ENCODE data around the gene ROBO2.

Gene ROBO2

DNA sequence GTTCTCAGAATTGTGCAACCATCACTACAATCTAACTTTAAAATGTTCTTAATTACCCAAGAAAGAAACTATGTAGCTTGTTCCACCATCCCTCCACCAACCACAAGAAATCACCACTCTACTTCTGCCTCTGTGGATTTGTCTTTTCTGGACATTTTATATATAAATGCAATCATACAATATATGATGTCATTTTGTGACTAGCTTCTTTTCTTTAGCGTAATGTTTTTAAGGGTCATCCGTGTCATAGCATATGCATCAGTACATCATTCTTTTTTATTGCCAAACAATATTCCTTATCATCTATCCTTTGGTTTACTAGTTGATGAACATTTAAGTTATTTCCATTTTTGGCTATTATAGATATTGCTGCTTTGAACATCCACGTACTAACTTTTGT lies 5.8 kb downstream of the ROBO2 start:
- no peak overlapping the region for H3K27ac ChIP-seq
- H3K4me3 ChIP-seq: no peak overlapping the region

DNA sequence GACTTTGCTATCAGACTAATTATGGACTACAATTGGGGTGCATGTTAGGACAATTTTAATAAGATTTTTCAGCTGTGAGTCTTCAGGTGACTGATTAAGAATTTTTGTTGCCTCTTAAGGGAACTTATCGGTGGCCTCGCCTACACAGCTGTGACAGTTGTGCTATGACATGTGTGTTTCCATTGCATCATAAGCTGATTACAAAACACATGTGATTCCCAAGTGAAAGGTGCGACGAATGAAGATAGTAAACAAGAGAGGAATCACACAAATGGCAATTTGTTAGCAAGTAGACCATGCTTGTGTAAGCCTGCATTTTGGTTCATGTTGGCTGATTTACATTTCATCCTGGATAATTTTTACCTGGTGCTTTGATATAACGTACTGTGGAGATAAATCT lies 8.3 kb downstream of the ROBO2 start:
- H3K27ac ChIP-seq: no peak overlapping the region
- H3K4me3 ChIP-seq: no peak overlapping the region

DNA sequence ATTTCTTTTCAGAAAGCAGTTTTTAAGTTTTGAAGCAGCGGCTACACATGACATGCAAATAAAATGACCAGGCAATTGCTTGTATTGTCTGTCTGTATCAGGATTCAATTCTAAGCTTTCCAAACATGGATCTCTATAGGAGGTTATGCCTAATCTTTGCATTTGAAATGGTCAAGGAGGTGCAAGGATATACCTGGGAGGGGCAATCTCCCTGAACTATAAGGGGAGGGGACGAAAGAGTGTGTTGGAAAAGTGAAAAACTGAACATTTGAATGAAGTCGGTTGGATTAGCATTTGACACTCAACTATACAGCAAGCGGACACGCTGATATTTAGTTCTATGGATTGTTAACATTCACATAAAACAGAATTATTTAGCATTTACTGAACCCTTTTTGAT lies 11.7 kb downstream of the ROBO2 start:
- H3K27ac ChIP-seq: no peak overlapping the region
- H3K4me3 ChIP-seq: no peak overlapping the region

DNA sequence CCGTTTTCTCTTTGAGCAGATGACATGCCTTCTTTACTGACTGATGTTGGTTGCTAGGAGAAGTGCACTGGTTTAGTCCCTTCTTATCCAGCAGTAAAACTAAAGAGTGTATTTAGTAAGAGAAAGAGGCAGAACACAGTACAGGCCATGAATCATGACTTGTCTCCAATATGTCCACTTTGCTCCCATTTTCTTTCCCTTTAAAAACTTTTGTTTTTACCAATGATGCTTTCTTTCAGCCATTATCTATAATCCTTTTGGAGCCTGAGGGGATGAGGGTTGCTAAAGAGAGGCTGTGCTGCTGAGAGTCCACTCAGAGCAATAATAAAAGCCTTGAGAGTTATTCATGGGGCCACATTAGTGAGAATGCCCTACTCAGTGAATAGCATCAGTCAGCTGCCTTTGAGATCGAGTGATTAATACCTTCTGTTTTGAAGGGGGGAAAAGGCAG lies 12.2 kb downstream of the ROBO2 start:
- Histone ChIP-seq H3K27ac (no peak overlapping the region), H3K4me3 (no peak overlapping the region)

DNA sequence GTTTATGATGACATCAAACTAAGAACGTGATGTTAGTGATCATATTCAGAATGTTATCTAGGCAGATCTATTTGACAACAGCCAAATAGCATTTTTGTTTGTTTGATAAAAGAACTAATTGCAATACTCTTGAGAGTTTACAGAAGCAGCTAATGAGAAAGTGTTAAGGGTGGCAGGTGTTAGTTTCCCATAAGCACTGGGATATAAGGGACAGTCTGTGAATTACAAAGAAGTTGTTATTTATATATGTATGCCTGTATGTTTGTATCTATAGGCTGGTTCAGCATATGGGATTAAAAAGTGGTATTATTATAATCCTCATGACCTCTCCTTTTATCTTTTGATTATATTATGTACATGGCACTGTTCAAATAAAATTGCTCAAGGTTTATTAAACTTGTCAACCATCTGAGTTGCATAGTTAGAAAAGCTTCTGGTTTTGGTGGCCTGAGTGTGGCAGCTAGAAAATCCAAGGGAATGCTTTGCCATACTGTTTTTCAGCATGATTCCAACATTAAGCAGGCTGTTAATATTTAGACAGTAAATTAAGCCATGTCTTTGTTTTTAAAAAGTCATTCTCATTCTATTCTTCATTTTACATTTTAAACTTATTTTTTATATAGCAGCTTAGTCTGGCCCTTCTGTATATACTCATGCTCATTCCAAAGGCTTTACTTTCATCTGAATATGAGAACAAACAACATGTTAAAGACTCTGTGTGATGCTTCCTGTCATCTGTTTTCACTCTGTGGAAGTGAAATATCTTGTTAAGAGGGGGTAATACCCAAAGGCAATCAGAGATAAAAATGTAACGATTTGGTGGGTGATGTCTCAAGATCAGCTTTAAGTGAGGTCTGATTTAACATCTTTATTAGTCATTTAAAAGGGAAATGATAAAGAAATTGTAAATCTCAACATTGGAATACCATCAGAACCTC lies 13.1 kb downstream of the ROBO2 start:
- no peak overlapping the region for H3K27ac ChIP-seq
- H3K4me3 ChIP-seq: no peak overlapping the region

DNA sequence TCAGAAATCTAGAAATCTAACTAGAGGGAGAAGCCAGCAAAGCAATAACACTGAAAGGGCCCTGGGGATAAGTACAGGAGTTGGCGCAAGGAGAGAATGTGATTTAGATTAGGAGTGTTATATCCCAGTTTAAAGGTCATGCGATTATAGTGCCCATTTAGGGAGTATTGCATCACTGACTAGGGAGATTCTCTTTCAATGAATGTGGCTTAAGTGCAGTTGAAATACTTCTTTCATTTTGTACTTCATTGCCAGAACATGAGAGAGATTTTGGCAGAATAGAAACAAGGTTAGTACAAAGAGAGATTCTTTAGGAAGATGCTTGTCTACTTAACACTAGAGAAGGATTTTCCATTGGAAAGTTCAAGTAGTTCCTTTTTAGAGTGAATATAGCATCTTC lies 13.9 kb downstream of the ROBO2 start:
- Histone ChIP-seq H3K27ac (no peak overlapping the region), H3K4me3 (no peak overlapping the region)

DNA sequence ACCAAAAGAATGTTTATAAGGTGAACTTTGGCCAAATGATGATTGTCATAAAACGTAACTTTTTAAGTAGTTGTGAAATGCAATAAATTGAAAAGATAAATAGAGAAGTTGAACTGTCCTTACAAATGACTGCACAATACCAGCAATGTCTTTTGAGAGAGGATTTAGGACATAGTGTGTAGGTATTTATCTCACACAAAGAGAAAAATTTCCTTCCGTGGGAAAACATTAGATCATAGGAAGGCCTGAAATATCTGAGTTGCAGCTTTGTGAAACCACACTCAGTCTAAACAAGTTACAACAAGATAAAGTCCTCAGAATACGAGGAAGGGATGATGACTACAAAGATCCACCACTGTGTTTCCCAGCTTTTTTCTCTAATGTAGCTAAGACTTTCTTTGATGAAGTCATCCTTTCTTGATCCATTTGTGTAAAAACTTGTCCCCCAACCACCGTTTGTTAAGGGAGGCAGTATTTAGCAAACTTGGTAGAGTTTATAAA lies 16.0 kb downstream of the ROBO2 start:
- no peak overlapping the region for H3K4me3 ChIP-seq

DNA sequence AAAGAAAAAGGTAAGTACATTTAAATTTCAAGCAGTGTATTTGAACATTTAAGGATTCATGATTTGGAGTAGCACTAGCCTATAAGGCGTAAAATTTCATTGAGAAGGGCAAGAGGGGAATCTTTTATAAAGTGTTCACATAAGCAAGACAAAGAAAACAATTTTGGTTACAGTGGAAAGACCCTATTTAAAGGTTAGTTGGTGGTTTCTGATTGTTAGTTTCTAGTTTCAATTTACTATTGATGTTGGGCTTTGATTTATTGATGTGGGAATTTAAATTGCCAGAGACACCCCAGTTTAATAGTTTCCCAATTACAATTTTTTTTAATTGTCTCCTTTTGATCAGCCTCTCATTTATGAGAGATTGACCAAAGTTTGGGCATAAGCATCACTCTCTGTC lies 19.5 kb downstream of the ROBO2 start:
- no peak overlapping the region for H3K4me3 ChIP-seq
- no peak overlapping the region for H3K27ac ChIP-seq

More for the DNA sequence above, 16.0 kb downstream of the ROBO2 start:
- no peak overlapping the region for H3K27ac ChIP-seq

DNA sequence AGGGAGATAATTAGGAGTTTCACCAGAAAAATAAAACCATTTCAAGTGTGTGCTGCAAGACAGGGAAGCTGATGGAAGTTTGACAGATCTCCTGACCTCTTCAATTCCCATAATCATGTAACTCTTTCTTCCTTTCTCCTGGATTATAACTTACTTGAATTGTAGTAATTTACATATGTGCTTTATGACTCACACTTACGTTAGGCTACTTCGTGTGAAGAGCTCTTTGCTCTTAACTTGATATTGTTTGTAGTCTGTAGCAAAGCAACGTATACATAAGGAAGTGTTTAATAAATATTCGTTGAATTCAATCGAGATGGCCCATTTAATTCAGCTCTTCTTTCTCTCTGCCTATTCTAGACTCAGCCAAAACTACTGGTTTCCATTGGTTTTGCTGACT lies 23.5 kb downstream of the ROBO2 start:
- Histone ChIP-seq H3K27ac (no peak overlapping the region), H3K4me3 (no peak overlapping the region)

DNA sequence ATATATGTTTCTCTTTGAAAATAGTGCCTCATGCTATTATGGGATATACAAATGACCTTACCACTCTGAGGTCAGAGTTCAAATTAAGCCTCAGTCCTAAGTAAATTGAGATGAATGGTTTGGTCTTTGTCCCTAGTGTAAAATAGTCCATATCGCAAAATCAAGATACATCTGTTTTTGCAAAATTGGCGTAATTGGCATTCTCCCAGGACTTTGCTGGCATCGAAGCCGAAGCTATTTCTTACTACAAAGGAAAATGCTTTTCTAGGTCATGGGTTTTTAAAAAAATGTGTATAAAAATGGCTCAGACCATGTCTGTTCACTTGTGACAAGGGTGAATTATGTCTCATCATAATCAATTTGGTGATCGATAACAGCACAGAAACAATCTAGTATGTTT lies 25.9 kb downstream of the ROBO2 start:
- H3K27ac ChIP-seq: no peak overlapping the region
- no peak overlapping the region for H3K4me3 ChIP-seq

DNA sequence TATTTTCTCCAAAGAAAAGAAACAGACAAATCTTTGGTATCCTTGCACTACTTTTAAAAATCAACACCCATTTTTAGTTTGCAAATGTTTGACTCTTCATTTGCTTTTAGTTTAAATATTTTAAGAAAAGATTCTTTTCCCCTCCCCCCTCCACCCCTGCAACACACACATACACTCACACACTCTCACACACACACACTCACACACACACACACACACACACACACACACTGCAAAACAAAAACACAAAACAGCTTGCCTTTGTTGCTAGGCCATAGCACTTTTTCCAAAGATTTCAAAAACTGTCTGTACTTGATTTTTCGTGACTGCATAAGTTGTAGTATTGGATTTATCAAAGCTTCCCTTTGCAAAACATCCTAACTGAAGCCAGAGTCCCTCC lies 26.9 kb downstream of the ROBO2 start:
- Histone ChIP-seq H3K4me3 (no peak overlapping the region), H3K27ac (no peak overlapping the region)

DNA sequence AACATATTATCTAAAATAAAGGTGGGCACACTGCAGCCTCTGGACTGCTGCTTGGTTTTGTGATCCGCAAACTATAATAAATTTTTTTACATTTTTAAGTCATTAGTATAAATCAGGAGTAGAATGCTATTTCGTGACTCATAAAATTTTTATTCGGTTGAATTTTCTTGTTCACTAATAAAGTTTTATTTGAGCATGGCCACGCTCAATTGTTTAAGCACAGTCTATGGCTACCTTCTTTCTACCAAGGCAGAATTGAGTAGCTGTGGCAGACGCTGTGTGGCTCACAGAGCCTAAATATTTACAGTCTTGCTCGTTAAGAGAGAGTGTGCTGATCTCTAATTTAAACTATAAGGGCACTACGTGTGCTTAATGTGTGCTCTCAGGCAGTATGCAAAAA lies 28.9 kb downstream of the ROBO2 start:
- H3K4me3 ChIP-seq: no peak overlapping the region
- no peak overlapping the region for H3K27ac ChIP-seq

DNA sequence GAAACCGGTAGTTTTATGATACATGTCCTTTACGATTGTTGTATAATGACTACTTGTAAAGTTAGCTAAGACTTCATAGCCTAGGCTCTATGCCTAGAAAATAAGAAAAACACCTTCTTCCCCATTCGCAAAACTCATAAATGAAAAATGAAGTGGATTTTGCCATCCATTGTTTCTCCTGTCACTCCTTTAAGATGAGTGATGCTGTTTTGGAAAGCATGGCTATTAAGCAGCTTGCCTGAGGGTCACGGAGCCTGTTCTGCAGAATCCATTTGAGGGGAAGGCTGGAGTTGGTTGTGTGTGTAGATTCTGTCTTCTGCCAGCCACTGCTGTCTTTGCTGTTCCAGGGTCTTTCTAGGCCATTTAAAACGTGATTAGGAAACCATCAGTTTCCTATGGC lies 31.5 kb downstream of the ROBO2 start:
- H3K27ac ChIP-seq: no peak overlapping the region

DNA sequence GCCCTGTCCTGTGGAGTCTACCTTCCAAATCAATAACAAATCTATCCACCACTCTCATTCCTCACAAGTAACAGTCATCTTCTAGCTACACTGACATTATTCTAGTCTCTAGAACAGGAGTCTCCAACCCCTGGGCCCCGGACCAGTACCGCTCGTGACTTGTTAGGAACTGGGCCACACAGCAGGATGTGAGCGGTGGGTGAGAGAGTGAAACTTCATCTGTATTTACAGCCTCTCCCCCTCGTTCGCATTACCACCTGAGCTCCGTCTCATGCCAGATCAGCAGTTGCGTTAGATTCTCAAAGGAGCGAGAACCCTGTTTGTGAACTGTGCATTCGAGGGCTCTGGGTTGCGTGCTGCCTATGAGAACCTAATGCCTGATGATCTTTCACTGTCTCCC lies 31.9 kb downstream of the ROBO2 start:
- Histone ChIP-seq H3K27ac (no peak overlapping the region), H3K4me3 (no peak overlapping the region)

More for the DNA sequence above, 31.5 kb downstream of the ROBO2 start:
- no peak overlapping the region for H3K4me3 ChIP-seq

DNA sequence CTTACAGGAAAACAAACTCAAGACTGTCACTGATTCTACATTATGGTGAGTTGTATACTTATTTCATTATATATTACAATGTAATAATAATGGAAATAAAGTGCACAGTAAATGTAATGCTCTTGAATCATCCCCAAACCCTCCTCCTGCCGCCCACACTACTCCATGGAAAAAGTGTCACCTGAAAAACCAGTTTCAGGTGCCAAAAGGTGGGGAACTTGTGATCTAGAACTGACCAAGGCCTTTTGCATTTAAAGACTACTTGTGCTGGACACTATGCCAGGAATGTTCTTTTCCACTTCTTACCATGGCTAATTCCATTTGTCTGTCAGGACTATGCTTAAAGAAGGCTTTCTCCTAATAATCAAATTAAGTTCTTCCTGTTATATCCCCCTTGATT lies 32.3 kb downstream of the ROBO2 start:
- Histone ChIP-seq H3K4me3 (no peak overlapping the region), H3K27ac (no peak overlapping the region)

DNA sequence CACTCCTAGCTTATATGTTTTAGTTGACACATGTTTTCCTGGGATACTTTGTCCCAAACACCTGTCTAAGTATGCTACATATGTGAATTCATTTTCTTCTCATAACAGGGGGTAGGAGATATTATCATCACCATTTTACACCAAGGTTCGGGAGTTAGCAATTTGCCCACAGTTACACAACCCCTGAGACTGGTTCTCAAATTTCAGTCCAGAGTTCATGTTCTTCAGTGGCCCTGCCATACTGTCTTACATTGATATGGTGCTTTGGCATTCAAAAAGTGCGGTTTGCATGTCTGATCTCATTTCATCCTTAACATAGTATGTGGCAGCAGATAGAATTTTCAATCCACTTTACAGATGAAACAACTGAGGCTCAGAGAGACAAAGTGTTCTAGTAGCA lies 38.4 kb downstream of the ROBO2 start:
- no peak overlapping the region for H3K27ac ChIP-seq
- no peak overlapping the region for H3K4me3 ChIP-seq

DNA sequence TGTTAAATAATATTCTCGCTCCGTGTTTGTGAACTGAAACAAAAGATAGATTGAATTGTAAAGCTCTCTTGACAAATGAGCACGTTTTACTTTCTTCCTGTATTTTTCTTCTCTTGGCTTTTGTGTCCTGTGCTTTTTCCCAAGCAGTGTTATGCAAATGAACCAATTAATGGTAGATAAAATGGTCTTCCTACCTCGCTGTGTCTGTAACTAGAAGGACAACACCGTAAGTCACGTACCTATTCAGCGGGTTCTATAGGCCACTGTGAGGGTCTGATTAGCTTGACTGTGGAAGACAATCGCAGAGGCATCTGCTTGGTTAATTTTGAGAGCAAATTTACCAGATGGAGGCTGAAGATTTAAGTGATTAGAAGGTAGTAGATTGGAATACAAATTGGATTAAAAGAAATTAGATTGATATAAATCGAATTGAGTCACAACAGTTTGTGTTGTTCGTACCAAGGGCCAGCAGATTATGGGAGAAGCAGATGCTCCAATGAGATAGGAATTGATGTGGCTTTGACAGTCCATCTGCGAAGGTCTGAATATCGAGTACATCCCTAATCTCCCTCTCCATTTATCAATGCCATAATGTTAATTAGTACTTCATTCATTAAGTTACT lies 40.2 kb downstream of the ROBO2 start:
- Histone ChIP-seq H3K27ac (no peak overlapping the region), H3K4me3 (no peak overlapping the region)

DNA sequence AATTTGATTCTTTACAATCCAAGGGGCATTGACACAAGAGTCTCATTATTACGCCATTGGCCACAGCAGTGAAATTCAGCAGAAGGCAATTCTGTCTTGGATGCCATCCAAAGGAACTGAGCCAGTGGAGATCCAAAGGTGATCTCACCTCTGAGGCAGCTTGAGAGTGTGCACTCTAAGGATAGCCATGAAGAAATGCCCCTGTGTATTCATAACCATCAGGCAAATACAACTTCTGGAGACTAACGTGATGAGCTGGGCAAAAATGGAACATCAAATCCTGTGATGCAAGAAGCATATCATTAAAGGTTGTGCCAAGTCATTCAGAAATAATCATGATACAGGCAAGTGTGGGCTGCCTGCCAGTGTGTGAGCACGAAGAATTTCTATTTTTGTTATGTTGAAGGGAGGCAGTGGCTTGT lies 41.4 kb downstream of the ROBO2 start:
- H3K27ac ChIP-seq: no peak overlapping the region

DNA sequence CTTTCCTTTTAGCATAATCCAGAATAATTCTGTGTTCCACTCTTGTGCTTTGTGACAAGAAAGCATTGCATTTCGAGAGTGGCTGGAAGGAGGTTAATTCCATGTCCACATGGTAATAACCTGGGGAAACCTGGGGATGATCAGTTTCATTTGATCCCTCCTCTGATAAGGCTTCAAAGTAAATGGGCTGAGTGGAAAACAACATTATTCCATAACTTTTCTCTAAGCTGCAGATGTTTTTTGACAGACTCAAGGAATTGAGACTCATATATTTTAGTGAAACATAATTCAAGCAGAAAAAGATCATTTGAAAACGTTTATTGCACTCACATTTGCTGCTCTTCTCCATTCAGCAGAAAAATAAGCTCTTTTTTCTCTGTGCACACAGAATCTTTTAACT lies 44.6 kb downstream of the ROBO2 start:
- Histone ChIP-seq H3K27ac (no peak overlapping the region), H3K4me3 (no peak overlapping the region)

More for the DNA sequence above, 41.4 kb downstream of the ROBO2 start:
- no peak overlapping the region for H3K4me3 ChIP-seq

DNA sequence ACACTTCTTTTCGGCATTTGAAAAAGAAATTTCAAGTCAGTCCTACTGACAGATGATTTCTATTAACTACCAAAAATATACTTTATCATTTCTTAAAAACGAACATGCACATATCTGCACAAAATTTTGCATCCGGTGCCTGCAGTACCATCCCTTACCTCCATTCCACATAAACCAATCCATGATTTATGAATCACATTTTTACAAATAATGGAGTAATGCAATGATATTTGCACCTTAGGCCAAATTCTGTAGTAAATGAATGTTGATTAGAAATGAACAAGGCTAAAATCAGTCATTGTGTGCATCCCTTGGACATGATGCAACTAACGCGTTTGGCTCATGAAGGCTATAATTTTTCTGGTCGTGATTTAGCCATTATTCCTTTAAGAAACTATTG lies 46.5 kb downstream of the ROBO2 start:
- H3K4me3 ChIP-seq: no peak overlapping the region

DNA sequence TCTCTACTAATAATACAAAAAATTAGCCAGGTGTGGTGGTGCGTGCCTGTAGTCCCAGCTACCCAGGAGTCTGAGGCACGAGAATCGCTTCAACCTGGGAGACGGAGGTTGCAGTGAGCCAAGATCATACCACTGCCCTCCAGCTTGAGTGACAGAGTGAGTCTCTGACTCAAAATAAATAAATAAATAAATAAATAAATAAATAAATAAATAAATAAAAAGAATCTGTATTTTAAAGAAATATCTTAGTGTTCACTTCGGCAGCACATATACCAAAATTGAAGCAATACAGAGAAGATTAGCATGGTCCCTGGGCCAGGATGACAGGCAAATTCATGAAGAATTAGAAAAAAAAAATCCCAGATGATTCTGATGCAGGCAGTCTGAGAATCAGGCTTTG lies 51.9 kb downstream of the ROBO2 start:
- Histone ChIP-seq H3K27ac (no peak overlapping the region), H3K4me3 (no peak overlapping the region)

More for the DNA sequence above, 46.5 kb downstream of the ROBO2 start:
- H3K27ac ChIP-seq: no peak overlapping the region

Measured in skin epidermis (tissue), 12 donors.